HG02884 (cell line): ENCODE results near the gene APOA1.

Experiments used
- ATAC-seq: cut with Tn5 transposase; IDR thresholded peaks from one replicate; pipeline ENCODE4 v1.9.1; 2021; ENCODE audit warnings: mild to moderate bottlenecking, moderate library complexity; ENCODE audit not compliant: unreplicated experiment

APOA1 gene

DNA sequence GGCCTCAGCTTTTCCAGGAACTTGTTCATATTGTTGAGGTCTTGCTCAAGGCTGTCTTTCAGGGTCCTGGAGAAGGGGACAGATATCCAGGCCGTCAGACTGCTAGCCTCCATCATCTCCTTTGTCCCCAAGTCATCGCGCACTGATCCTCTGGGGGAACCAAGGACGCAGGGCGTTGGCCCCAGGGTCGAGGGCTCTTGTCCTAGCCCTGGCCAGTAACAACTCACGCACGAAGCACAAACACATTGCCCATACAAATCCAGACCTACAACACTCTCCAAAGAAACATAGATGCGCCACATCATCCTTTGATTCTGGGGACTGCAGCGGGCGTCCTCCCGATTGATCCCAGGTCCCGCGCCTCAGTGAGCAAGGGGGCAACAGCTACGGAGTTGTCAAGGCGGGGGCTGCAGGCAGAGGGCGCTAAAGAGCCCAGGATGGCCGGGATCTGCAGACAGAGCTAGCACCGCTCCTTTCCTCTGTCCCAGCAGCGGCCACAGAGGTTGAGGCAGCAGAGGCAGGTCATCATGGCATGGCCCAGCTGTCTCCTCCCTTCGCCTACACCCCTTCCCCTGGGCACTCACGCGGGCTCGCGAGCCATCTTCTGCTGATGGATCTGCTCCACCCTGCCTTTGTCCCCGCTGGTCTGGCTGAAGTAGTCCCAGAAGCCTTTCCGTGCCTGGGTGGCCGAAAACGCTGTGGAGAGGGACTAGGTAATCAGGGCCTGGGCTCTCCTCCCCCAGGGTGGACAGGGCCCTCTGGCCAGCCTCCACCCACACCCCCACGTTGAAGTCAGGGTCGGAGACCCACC is 46.2 kb downstream of the APOA1 start:
- no peak for ATAC-seq

GRCh38 chr11:116790167-116791001 is 47.0 kb downstream of the APOA1 start:
- ATAC-seq = no peak

GRCh38 chr11:116788975-116789374 is 48.4 kb downstream of the APOA1 start:
- no peak for ATAC-seq

- ATAC-seq = no peak
These were observed 48.9 kb downstream of the APOA1 start for GRCh38 chr11:116788534-116788933.

GRCh38 chr11:116787786-116788486 is 49.5 kb downstream of the APOA1 start, which contains the start of gene ZPR1:
TSS of gene ZPR1 (minus strand) at chr11:116788023. CDS start at chr11:116787990, 33 bp downstream.
- peak; percentile 87 for ATAC-seq

GRCh38 chr11:116787436-116787785 is 50.0 kb downstream of the APOA1 start:
- ATAC-seq = no peak

DNA sequence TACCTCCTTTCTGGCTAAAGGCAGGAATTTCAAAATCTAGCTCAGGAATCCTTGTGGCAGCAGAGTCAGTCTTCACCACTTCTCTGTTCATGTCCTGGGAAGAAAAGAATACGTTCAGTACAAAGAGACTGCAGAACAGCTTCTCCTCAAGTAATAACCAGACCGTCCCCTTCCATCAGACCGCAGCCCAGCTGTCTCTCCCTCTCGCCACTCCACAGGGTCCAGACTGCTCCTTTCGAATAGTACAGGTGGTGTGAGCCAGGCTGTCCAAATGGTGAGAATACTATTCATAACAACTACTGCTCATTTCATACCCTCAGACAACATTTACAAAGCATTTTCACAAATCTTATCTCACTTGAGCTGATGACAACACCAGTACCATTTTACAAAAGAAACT is 50.5 kb downstream of the APOA1 start:
- ATAC-seq = no peak

GRCh38 chr11:116786326-116786725 is 51.1 kb downstream of the APOA1 start:
- no peak for ATAC-seq
